WTC11 (cell line): ENCODE data around the gene TMEM131L. TPM values are rescaled to one million over a fixed set of nuclear protein-coding genes. Genes with fewer than 3 reads are reported as not detected.

ENCODE experiments used
- ATAC-seq: fragments of 200-7000 bp; cut with Tn5 transposase; 2 replicates; pipeline ENCODE4 v1.10.0; 2021; ENCODE audit warnings: mild to moderate bottlenecking, moderate library complexity
- CTCF ChIA-PET: fragments of 300-600 bp; sonication (Branson Sonifier 250); formaldehyde crosslinking; loops from one replicate; lab custom pipeline; 2021; ENCODE audit warnings: antibody characterized with exemption; lab: Charles Lee
- POLR2A ChIA-PET: fragments of 350-600 bp; sonication (Branson Sonifier 250); formaldehyde crosslinking; loops from one replicate; lab custom pipeline; 2021; ENCODE audit warnings: antibody characterized with exemption; lab: Charles Lee
- DNase-seq: peaks from one replicate; pipeline ENCODE4 v3.0.0; 2021; ENCODE audit warnings: low spot score
- H3K27ac Mint-ChIP-seq: 2 replicates; pipeline ENCODE4 v1.8.0; 2021; ENCODE audit warnings: mixed read lengths
- H3K27me3 Mint-ChIP-seq: 2 replicates; pipeline ENCODE4 v1.8.0; 2021; ENCODE audit warnings: low read depth, mild to moderate bottlenecking, moderate library complexity, mixed read lengths
- H3K36me3 Mint-ChIP-seq: 2 replicates; pipeline ENCODE4 v1.8.0; 2021; ENCODE audit warnings: mixed read lengths
- H3K4me1 Mint-ChIP-seq: 2 replicates; pipeline ENCODE4 v1.8.0; 2022; ENCODE audit warnings: mixed read lengths
- H3K4me3 Mint-ChIP-seq: 2 replicates; pipeline ENCODE4 v1.8.0; 2021; ENCODE audit warnings: mild to moderate bottlenecking, moderate library complexity, mixed read lengths
- H3K9me3 Mint-ChIP-seq: 2 replicates; pipeline ENCODE4 v1.8.0; 2021; ENCODE audit warnings: mixed read lengths
- CBFB ChIP-seq: sonication (generic); formaldehyde crosslinking; IDR thresholded peaks from 2 replicates; pipeline ENCODE4 v1.8.1; 2022; ENCODE audit warnings: mild to moderate bottlenecking, low read depth, missing genetic modification reagents
- CREM ChIP-seq: sonication (generic); formaldehyde crosslinking; IDR thresholded peaks from 2 replicates; pipeline ENCODE4 v1.8.1; 2022; ENCODE audit warnings: mild to moderate bottlenecking, missing genetic modification reagents, moderate library complexity
- ELF4 ChIP-seq: sonication (generic); formaldehyde crosslinking; IDR thresholded peaks from 2 replicates; pipeline ENCODE4 v1.8.1; 2022; ENCODE audit warnings: low read depth, mild to moderate bottlenecking, moderate library complexity, missing genetic modification reagents
- FOXJ3 ChIP-seq: sonication (generic); formaldehyde crosslinking; IDR thresholded peaks from 2 replicates; pipeline ENCODE4 v1.9.0; 2021; ENCODE audit warnings: missing genetic modification reagents, mild to moderate bottlenecking, borderline replicate concordance
- FOXK1 ChIP-seq: sonication (generic); formaldehyde crosslinking; IDR thresholded peaks from 2 replicates; pipeline ENCODE4 v1.8.0; 2022; ENCODE audit warnings: mild to moderate bottlenecking, moderate library complexity, missing genetic modification reagents
- NR1H2 ChIP-seq: sonication (generic); formaldehyde crosslinking; IDR thresholded peaks from 2 replicates; pipeline ENCODE4 v1.9.0; 2021; ENCODE audit warnings: mild to moderate bottlenecking, moderate library complexity, missing genetic modification reagents
- PRRX2 ChIP-seq: fragments of 250-450 bp; sonication (Bioruptor Pico); IDR thresholded peaks from 2 replicates; pipeline ENCODE4 v1.8.0; 2021; ENCODE audit warnings: mild to moderate bottlenecking
- RELA ChIP-seq: sonication (generic); formaldehyde crosslinking; IDR thresholded peaks from 2 replicates; pipeline ENCODE4 v1.8.1; 2022; ENCODE audit warnings: missing genetic modification reagents, mild to moderate bottlenecking, borderline replicate concordance
- RORB ChIP-seq: fragments of 250-450 bp; sonication (Bioruptor Pico); IDR thresholded peaks from 2 replicates; pipeline ENCODE4 v1.9.0; 2021; ENCODE audit warnings: mild to moderate bottlenecking
- SMAD4 ChIP-seq: sonication (generic); formaldehyde crosslinking; IDR thresholded peaks from 2 replicates; pipeline ENCODE4 v1.8.0; 2022; ENCODE audit warnings: mild to moderate bottlenecking, missing genetic modification reagents
- TEAD4 ChIP-seq: sonication (generic); formaldehyde crosslinking; IDR thresholded peaks from 2 replicates; pipeline ENCODE4 v1.8.0; 2022; ENCODE audit warnings: mild to moderate bottlenecking, missing genetic modification reagents
- ZNF121 ChIP-seq: sonication (generic); formaldehyde crosslinking; IDR thresholded peaks from 2 replicates; pipeline ENCODE4 v1.8.0; 2023; ENCODE audit warnings: missing genetic modification reagents
- ZNF219 ChIP-seq: sonication (generic); formaldehyde crosslinking; IDR thresholded peaks from 2 replicates; pipeline ENCODE4 v1.8.0; 2023; ENCODE audit warnings: missing genetic modification reagents, mild to moderate bottlenecking, borderline replicate concordance
- ZNF317 ChIP-seq: sonication (generic); formaldehyde crosslinking; IDR thresholded peaks from 2 replicates; pipeline ENCODE4 v1.8.1; 2023; ENCODE audit warnings: low read depth, mild to moderate bottlenecking, moderate library complexity, missing genetic modification reagents, borderline replicate concordance
- ZNF416 ChIP-seq: fragments of 250-450 bp; sonication (Bioruptor Pico); IDR thresholded peaks from 2 replicates; pipeline ENCODE4 v1.9.0; 2021; ENCODE audit warnings: mild to moderate bottlenecking, inconsistent platforms
- total RNA-seq: library from RNA; stranded (reverse); gene quantifications from 3 replicates; pipeline ENCODE4 v1.2.3, GENCODE V29; 2021
- TF ChIP-seq, protein P1 (sequence below): sonication (generic); formaldehyde crosslinking; IDR thresholded peaks from 2 replicates; pipeline ENCODE4 v1.8.1; 2022; ENCODE audit warnings: mild to moderate bottlenecking, missing genetic modification reagents, moderate library complexity, borderline replicate concordance
- TF ChIP-seq, protein P2 (sequence below): sonication (generic); formaldehyde crosslinking; IDR thresholded peaks from 2 replicates; pipeline ENCODE4 v1.8.1; 2022; ENCODE audit warnings: mild to moderate bottlenecking, moderate library complexity, missing genetic modification reagents
- TF ChIP-seq, protein P3 (sequence below): sonication (generic); formaldehyde crosslinking; IDR thresholded peaks from 2 replicates; pipeline ENCODE4 v1.8.0; 2022; ENCODE audit warnings: missing genetic modification reagents
- TF ChIP-seq, protein P4 (sequence below): fragments of 200-600 bp; IDR thresholded peaks from 2 replicates; pipeline ENCODE4 v1.8.0; 2022; ENCODE audit warnings: antibody characterized with exemption
- TF ChIP-seq, protein P5 (sequence below): fragments of 250-450 bp; sonication (Bioruptor Pico); IDR thresholded peaks from 2 replicates; pipeline ENCODE4 v1.9.0; 2021; ENCODE audit warnings: mild to moderate bottlenecking
- TF ChIP-seq, protein P6 (sequence below): sonication (generic); formaldehyde crosslinking; IDR thresholded peaks from 2 replicates; pipeline ENCODE4 v1.8.0; 2022; ENCODE audit warnings: mild to moderate bottlenecking, missing genetic modification reagents

The TMEM131L gene
- total RNA-seq, 1 experiment from 2014 or later, result 26.7 TPM

DNA sequence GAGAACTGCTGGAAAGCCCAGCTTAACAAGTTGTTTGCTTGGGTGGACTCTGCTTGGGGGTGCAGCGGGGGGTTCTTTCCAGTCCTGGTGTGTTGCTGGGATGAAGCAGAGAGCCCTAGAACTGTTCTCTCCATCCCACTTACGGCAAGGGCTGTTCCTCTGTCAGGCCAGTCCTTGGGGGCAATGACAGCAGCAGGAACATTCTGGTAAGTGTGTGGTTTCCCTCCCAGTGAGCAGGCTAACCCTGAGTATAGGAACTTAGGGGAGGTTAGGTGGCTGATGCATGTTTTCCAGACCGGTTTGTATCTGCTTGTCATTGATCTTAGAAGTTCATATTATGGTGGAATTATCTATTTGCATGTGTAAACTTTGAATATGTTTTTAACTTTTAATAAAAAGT, 171.0 kb downstream of the TMEM131L start:
- Mint-ChIP-seq H3K27me3 (no peaks in the 10 kb centered on the region), H3K4me1 (peaks cover 7% of the 10 kb centered on the region), H3K9me3 (no peaks in the 10 kb centered on the region; the same call in 1 of the 2 replicates), H3K27ac (no peak overlapping the region), H3K36me3 (peaks cover 39% of the 10 kb centered on the region), H3K4me3 (no peak overlapping the region)
- DNase-seq, result no peak
- ATAC-seq, result no peak
- TF ChIP-seq RELA (no peak), PRRX2 (CRISPR knock-in tag) (no peak), ZNF219 (CRISPR knock-in tag) (no peak), SMAD4 (CRISPR knock-in tag) (no peak), CREM (no peak), FOXK1 (CRISPR knock-in tag) (no peak), TEAD4 (no peak), ELF4 (CRISPR knock-in tag) (no peak), NR1H2 (no peak), ZNF121 (no peak), RORB (CRISPR knock-in tag) (no peak), ZNF416 (no peak)
- TF ChIP-seq, protein P1, sequence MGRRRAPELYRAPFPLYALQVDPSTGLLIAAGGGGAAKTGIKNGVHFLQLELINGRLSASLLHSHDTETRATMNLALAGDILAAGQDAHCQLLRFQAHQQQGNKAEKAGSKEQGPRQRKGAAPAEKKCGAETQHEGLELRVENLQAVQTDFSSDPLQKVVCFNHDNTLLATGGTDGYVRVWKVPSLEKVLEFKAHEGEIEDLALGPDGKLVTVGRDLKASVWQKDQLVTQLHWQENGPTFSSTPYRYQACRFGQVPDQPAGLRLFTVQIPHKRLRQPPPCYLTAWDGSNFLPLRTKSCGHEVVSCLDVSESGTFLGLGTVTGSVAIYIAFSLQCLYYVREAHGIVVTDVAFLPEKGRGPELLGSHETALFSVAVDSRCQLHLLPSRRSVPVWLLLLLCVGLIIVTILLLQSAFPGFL (CRISPR knock-in tag), result no peak
- TF ChIP-seq, protein P2, sequence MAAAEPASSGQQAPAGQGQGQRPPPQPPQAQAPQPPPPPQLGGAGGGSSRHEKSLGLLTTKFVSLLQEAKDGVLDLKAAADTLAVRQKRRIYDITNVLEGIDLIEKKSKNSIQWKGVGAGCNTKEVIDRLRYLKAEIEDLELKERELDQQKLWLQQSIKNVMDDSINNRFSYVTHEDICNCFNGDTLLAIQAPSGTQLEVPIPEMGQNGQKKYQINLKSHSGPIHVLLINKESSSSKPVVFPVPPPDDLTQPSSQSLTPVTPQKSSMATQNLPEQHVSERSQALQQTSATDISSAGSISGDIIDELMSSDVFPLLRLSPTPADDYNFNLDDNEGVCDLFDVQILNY (CRISPR knock-in tag), result no peak
- TF ChIP-seq, protein P3, sequence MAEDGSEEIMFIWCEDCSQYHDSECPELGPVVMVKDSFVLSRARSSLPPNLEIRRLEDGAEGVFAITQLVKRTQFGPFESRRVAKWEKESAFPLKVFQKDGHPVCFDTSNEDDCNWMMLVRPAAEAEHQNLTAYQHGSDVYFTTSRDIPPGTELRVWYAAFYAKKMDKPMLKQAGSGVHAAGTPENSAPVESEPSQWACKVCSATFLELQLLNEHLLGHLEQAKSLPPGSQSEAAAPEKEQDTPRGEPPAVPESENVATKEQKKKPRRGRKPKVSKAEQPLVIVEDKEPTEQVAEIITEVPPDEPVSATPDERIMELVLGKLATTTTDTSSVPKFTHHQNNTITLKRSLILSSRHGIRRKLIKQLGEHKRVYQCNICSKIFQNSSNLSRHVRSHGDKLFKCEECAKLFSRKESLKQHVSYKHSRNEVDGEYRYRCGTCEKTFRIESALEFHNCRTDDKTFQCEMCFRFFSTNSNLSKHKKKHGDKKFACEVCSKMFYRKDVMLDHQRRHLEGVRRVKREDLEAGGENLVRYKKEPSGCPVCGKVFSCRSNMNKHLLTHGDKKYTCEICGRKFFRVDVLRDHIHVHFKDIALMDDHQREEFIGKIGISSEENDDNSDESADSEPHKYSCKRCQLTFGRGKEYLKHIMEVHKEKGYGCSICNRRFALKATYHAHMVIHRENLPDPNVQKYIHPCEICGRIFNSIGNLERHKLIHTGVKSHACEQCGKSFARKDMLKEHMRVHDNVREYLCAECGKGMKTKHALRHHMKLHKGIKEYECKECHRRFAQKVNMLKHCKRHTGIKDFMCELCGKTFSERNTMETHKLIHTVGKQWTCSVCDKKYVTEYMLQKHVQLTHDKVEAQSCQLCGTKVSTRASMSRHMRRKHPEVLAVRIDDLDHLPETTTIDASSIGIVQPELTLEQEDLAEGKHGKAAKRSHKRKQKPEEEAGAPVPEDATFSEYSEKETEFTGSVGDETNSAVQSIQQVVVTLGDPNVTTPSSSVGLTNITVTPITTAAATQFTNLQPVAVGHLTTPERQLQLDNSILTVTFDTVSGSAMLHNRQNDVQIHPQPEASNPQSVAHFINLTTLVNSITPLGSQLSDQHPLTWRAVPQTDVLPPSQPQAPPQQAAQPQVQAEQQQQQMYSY, result no peak
- TF ChIP-seq, protein P4, sequence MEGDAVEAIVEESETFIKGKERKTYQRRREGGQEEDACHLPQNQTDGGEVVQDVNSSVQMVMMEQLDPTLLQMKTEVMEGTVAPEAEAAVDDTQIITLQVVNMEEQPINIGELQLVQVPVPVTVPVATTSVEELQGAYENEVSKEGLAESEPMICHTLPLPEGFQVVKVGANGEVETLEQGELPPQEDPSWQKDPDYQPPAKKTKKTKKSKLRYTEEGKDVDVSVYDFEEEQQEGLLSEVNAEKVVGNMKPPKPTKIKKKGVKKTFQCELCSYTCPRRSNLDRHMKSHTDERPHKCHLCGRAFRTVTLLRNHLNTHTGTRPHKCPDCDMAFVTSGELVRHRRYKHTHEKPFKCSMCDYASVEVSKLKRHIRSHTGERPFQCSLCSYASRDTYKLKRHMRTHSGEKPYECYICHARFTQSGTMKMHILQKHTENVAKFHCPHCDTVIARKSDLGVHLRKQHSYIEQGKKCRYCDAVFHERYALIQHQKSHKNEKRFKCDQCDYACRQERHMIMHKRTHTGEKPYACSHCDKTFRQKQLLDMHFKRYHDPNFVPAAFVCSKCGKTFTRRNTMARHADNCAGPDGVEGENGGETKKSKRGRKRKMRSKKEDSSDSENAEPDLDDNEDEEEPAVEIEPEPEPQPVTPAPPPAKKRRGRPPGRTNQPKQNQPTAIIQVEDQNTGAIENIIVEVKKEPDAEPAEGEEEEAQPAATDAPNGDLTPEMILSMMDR, result no peak
- TF ChIP-seq, protein P5, sequence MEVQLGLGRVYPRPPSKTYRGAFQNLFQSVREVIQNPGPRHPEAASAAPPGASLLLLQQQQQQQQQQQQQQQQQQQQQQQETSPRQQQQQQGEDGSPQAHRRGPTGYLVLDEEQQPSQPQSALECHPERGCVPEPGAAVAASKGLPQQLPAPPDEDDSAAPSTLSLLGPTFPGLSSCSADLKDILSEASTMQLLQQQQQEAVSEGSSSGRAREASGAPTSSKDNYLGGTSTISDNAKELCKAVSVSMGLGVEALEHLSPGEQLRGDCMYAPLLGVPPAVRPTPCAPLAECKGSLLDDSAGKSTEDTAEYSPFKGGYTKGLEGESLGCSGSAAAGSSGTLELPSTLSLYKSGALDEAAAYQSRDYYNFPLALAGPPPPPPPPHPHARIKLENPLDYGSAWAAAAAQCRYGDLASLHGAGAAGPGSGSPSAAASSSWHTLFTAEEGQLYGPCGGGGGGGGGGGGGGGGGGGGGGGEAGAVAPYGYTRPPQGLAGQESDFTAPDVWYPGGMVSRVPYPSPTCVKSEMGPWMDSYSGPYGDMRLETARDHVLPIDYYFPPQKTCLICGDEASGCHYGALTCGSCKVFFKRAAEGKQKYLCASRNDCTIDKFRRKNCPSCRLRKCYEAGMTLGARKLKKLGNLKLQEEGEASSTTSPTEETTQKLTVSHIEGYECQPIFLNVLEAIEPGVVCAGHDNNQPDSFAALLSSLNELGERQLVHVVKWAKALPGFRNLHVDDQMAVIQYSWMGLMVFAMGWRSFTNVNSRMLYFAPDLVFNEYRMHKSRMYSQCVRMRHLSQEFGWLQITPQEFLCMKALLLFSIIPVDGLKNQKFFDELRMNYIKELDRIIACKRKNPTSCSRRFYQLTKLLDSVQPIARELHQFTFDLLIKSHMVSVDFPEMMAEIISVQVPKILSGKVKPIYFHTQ (CRISPR knock-in tag), result no peak
- CTCF ChIA-PET, result interaction anchor here (1.4 kb wide), 1 partner anchor 113 kb away, joined by 5 read pairs; no protein-coding TSS in a partner anchor
- POLR2A ChIA-PET, result no interaction called here

DNA sequence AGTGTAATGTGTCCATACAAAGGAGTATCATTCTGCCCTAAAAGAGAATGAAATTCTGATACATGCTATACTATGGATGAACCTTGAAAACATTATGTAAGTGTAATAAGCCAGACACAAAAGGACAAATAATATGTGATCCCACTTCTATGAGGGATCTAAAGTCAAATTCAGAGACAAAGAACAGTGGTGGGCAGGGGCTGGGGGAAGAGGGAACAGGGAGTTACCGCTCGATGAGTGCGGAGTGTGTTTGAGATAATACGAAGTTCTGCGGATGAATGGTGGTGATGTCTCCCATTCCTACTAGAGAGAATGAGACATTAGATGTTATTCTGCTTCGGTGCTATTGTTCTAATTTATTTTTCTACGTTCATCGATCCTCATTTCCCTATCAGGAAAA, 171.9 kb downstream of the TMEM131L start:
- peaks cover 7% of the 10 kb centered on the region for H3K4me1 Mint-ChIP-seq
- no peak overlapping the region for H3K27ac Mint-ChIP-seq
- no peaks in the 10 kb centered on the region for H3K27me3 Mint-ChIP-seq
- POLR2A ChIA-PET, result no interaction called here
- no peaks in the 10 kb centered on the region; the same call in 1 of the 2 replicates for H3K9me3 Mint-ChIP-seq
- CTCF ChIA-PET, result no interaction called here
- DNase-seq, result no peak
- H3K36me3 Mint-ChIP-seq, result peaks cover 30% of the 10 kb centered on the region
- TF ChIP-seq CBFB (CRISPR knock-in tag) (no peak), ZNF317 (no peak), FOXJ3 (no peak)
- TF ChIP-seq, protein P6, sequence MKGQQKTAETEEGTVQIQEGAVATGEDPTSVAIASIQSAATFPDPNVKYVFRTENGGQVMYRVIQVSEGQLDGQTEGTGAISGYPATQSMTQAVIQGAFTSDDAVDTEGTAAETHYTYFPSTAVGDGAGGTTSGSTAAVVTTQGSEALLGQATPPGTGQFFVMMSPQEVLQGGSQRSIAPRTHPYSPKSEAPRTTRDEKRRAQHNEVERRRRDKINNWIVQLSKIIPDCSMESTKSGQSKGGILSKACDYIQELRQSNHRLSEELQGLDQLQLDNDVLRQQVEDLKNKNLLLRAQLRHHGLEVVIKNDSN (CRISPR knock-in tag), result no peak
- no peak for ATAC-seq
- H3K4me3 Mint-ChIP-seq, result no peak overlapping the region
